A549 (cell line): ENCODE results near the gene PITPNC1. TPM values are rescaled to one million over a fixed set of nuclear protein-coding genes. Genes with fewer than 3 reads are reported as not detected.

Source experiments
- ATAC-seq, 2 experiments: fragments of 200-7000 bp in 1 of 2; fragments of >200 bp in 1 of 2; cut with Nextera tagmentation in 1 of 2; cut with Tn5 transposase in 1 of 2; 3 replicates each; pipeline versions ENCODE4 v1.8.0 to v1.9.1; 2018 to 2020; ENCODE audit warnings: mild to moderate bottlenecking in 1 of 2, moderate library complexity in 1 of 2
- CTCF ChIA-PET: fragments of 300-600 bp; sonication (Branson Sonifier 250); formaldehyde crosslinking; extraction: SDS; loops from one replicate; lab custom pipeline; 2021; ENCODE audit warnings: antibody characterized with exemption, inconsistent platforms; lab: Yijun Ruan, JAX
- POLR2A ChIA-PET: fragments of 350-600 bp; formaldehyde crosslinking; extraction: SDS; loops from one replicate; lab custom pipeline; 2021; ENCODE audit warnings: antibody characterized with exemption, inconsistent platforms; lab: Yijun Ruan, JAX
- DNase-seq, 2 experiments: peaks; one replicate each; pipeline versions ENCODE4 v3.0.0 to v3.0.0-alpha.2; 2011 to 2016; ENCODE audit warnings: low read depth in 1 of 2, low spot score in 1 of 2
- FAIRE-seq: peaks from 2 replicates; lab custom pipeline; 2011; peaks lifted over from hg19 to GRCh38; lab: Jason Lieb, UNC
- H3K27ac ChIP-seq, 2 experiments: fragments of >200 bp; sonication (Bioruptor Twin); formaldehyde crosslinking; 3 replicates each; pipeline ENCODE4 v1.5.1; 2016 to 2017
- H3K4me1 ChIP-seq: fragments of >200 bp; sonication (Bioruptor Twin); formaldehyde crosslinking; 3 replicates; pipeline ENCODE4 v1.6.1; 2016
- H3K4me2 ChIP-seq: fragments of >200 bp; sonication (Bioruptor Twin); formaldehyde crosslinking; 3 replicates; pipeline ENCODE4 v1.6.1; 2016
- H3K4me3 ChIP-seq: fragments of >200 bp; sonication (Bioruptor Twin); formaldehyde crosslinking; 3 replicates; pipeline ENCODE4 v1.5.1; 2016
- H3K9me3 ChIP-seq: fragments of >200 bp; sonication (Bioruptor Twin); formaldehyde crosslinking; 3 replicates; pipeline ENCODE4 v1.6.1; 2016
- CEBPB ChIP-seq, 2 experiments: fragments of >200 bp in 1 of 2; sonication (Bioruptor Twin) in 1 of 2; formaldehyde crosslinking in 1 of 2; IDR thresholded peaks; 2 replicates each; pipeline ENCODE4 v1.6.1; 2012 to 2016
- EP300 ChIP-seq, 2 experiments: fragments of >200 bp; sonication (Bioruptor Twin); formaldehyde crosslinking; IDR thresholded peaks; 2 replicates in 1 of 2; 3 replicates in 1 of 2; pipeline ENCODE4 v1.6.1; 2016 to 2017
- FOSB ChIP-seq: fragments of 250-450 bp; sonication (Bioruptor Pico); IDR thresholded peaks from 2 replicates; pipeline ENCODE4 v1.5.0; 2020; ENCODE audit warnings: mild to moderate bottlenecking, moderate library complexity
- FOSL2 ChIP-seq, 2 experiments: fragments of 450-650 bp in 1 of 2; fragments of >200 bp in 1 of 2; sonication (Bioruptor Twin) in 1 of 2; formaldehyde crosslinking; IDR thresholded peaks; 2 replicates each; pipeline versions ENCODE4 v1.5.0 to v1.6.1; 2016 to 2020; ENCODE audit warnings: mild to moderate bottlenecking in 1 of 2, moderate library complexity in 1 of 2
- GATA3 ChIP-seq: IDR thresholded peaks from 2 replicates; pipeline ENCODE4 v1.6.1; 2012; ENCODE audit warnings: borderline replicate concordance
- HES2 ChIP-seq: fragments of >200 bp; sonication (Bioruptor Twin); formaldehyde crosslinking; IDR thresholded peaks from 2 replicates; pipeline ENCODE4 v1.6.1; 2016
- HOXB13 ChIP-seq: fragments of 250-450 bp; sonication (Bioruptor Pico); IDR thresholded peaks from 2 replicates; pipeline ENCODE4 v1.5.0; 2020; ENCODE audit warnings: low read depth, mild to moderate bottlenecking, moderate library complexity
- HOXB5 ChIP-seq: fragments of 250-450 bp; sonication (Bioruptor Pico); IDR thresholded peaks from 2 replicates; pipeline ENCODE4 v1.5.0; 2020; ENCODE audit warnings: mild to moderate bottlenecking, moderate library complexity
- KDM1A ChIP-seq: fragments of 200-600 bp; sonication (generic); IDR thresholded peaks from 2 replicates; pipeline ENCODE4 v1.6.1; 2016; ENCODE audit warnings: low read depth, mild to moderate bottlenecking
- MAFK ChIP-seq: fragments of 450-650 bp; IDR thresholded peaks from 2 replicates; pipeline ENCODE4 v1.6.1; 2014; ENCODE audit not compliant: partially characterized antibody
- NFE2L2 ChIP-seq: fragments of 150-350 bp; conservative IDR thresholded peaks from 2 replicates; pipeline ENCODE4 v1.6.1; 2014; ENCODE audit warnings: low read length
- NR3C1 ChIP-seq: fragments of >200 bp; sonication (Bioruptor Twin); formaldehyde crosslinking; IDR thresholded peaks from 3 replicates; pipeline ENCODE4 v1.6.1; 2017
- PBX3 ChIP-seq: IDR thresholded peaks from 2 replicates; pipeline ENCODE4 v1.6.1; 2012
- RFX5 ChIP-seq: fragments of 450-650 bp; IDR thresholded peaks from 2 replicates; pipeline ENCODE4 v1.7.1; 2014; ENCODE audit warnings: antibody characterized with exemption, mild to moderate bottlenecking, moderate library complexity
- RNF2 ChIP-seq: fragments of 200-600 bp; sonication (generic); IDR thresholded peaks from 2 replicates; pipeline ENCODE4 v1.6.1; 2016; ENCODE audit warnings: low read depth, mild to moderate bottlenecking, antibody characterized with exemption, moderate library complexity, borderline replicate concordance
- ZSCAN20 ChIP-seq: fragments of 250-450 bp; sonication (Bioruptor Pico); IDR thresholded peaks from 2 replicates; pipeline ENCODE4 v1.8.0; 2022; ENCODE audit warnings: mild to moderate bottlenecking, moderate library complexity
- WGBS: methylation state at CpG from one replicate; pipeline ENCODE4 v1.1.6; 2017; ENCODE audit errors: missing lambda C conversion rate; 5-methylcytosine and 5-hydroxymethylcytosine counted together
- polyA plus RNA-seq, 4 experiments: library from polyadenylated mRNA; depleted of rRNA in 3 of 4; stranded (reverse); fragments of >200 nt; fragmentation: RNase III in 1 of 4; extraction: RNeasy Plus Mini Kit Qiagen cat#74134 plus additional on column Dnase treatment in 1 of 4; gene quantifications; 2 replicates in 3 of 4; 3 replicates in 1 of 4; pipeline ENCODE4 v1.2.3, GENCODE V29; 2011 to 2017

PITPNC1 gene
- polyA plus RNA-seq, 2 of the 4 experiments (the other 2 are of a cell fraction) = 3.7 to 11.2 TPM

- POLR2A ChIA-PET = no interaction called here
- ATAC-seq (no peak), DNase-seq (no peak), FAIRE-seq (no peak)
- Histone ChIP-seq H3K27ac (no peak overlapping the region), H3K4me1 (peaks cover 28% of the 10 kb centered on the region), H3K4me2 (no peak overlapping the region), H3K9me3 (no peaks in the 10 kb centered on the region), H3K4me3 (no peak overlapping the region)
- TF ChIP-seq RNF2 = no peak
- TF ChIP-seq PBX3 = no peak
- TF ChIP-seq FOSB (CRISPR knock-in tag) = no peak
- TF ChIP-seq NR3C1 = no peak
- no peak for TF ChIP-seq FOSL2 (IDR thresholded peaks at IDR 0.05)
- TF ChIP-seq FOSL2 (CRISPR knock-in tag; IDR thresholded peaks at IDR 0.05) = no peak
- no peak for TF ChIP-seq ZSCAN20
- TF ChIP-seq KDM1A = no peak
- TF ChIP-seq HES2 = no peak
- no peak for TF ChIP-seq RFX5
- TF ChIP-seq EP300 (IDR thresholded peaks at IDR 0.05) = no peak
- 93% methylated on average over 9 of the region's 9 CpGs for whole genome bisulfite sequencing
- CTCF ChIA-PET = interaction anchor here (0.8 to 22.8 kb wide), 5 partner anchors 9 to 355 kb away, joined by 3 to 323 read pairs (median 3); partner anchors contain the start of gene PITPNC1
These were observed 14.9 kb upstream of the PITPNC1 start for GRCh38 chr17:67362173-67362572.

GRCh38 chr17:67364847-67365737 lies 12.0 kb upstream of the PITPNC1 start:
- ATAC-seq = peak in 1 of 2 experiments; percentile 1; a peak in 1 of 6 replicates
- peak overlapping the region; percentile 85 for H3K4me2 ChIP-seq
- no peak for FAIRE-seq
- H3K27ac ChIP-seq = peak overlapping the region; percentile 92 to 94
- TF ChIP-seq GATA3 (no peak), HOXB13 (no peak), CEBPB (IDR thresholded peaks at IDR 0.05) (peak; percentile 18 to 46; a peak in 3 of 4 replicates)
- ChIA-PET CTCF (interaction anchor here (0.6 to 22.8 kb wide), 5 partner anchors 11 to 583 kb away, joined by 3 to 323 read pairs (median 3); partner anchors contain the start of gene PITPNC1), POLR2A (interaction anchor here (0.6 to 1.5 kb wide), 3 partner anchors 12 to 112 kb away, joined by 3 to 4 read pairs (median 3); no protein-coding TSS in a partner anchor)
- peak overlapping the region; percentile 81 for H3K4me3 ChIP-seq
- WGBS = 23% methylated on average over 26 of the region's 26 CpGs
- H3K4me1 ChIP-seq = peaks cover 27% of the 10 kb centered on the region
- no peak for DNase-seq
- H3K9me3 ChIP-seq = no peaks in the 10 kb centered on the region

GRCh38 chr17:67365738-67366192 lies 11.3 kb upstream of the PITPNC1 start:
- ATAC-seq (peak; percentile 31 to 37; a peak in 5 of 6 replicates), DNase-seq (peak in 1 of 2 experiments; percentile 41), FAIRE-seq (no peak)
- ChIA-PET CTCF (interaction anchor here (0.6 to 22.8 kb wide), 5 partner anchors 10 to 583 kb away, joined by 3 to 323 read pairs (median 3); partner anchors contain the start of gene PITPNC1), POLR2A (interaction anchor here (0.6 to 1.5 kb wide), 3 partner anchors 12 to 111 kb away, joined by 3 to 4 read pairs (median 3); no protein-coding TSS in a partner anchor)
- Histone ChIP-seq H3K4me2 (peak overlapping the region; percentile 85), H3K4me1 (peaks cover 24% of the 10 kb centered on the region), H3K9me3 (no peaks in the 10 kb centered on the region), H3K4me3 (peak overlapping the region; percentile 81), H3K27ac (peak overlapping the region; percentile 92 to 94)
- 3% methylated on average over 11 of the region's 11 CpGs for WGBS
- no peak for TF ChIP-seq HOXB5 (CRISPR knock-in tag)
- peak; percentile 7 for TF ChIP-seq MAFK
- TF ChIP-seq CEBPB (IDR thresholded peaks at IDR 0.05) = peak in 1 of 2 experiments; percentile 55; a peak in 1 of 4 replicates
- TF ChIP-seq NFE2L2 = 0 out of 2 replicates have a peak, but pooled peaks have one; percentile 44
- TF ChIP-seq NR3C1 = no peak
